Measurements from ENCODE around the gene LRRC38. TPM values are rescaled to one million over a fixed set of nuclear protein-coding genes. Genes with fewer than 3 reads are reported as not detected.

LRRC38 gene
- total and polyA plus RNA-seq, 2 of the 13 experiments (the other 11 are each of a cell fraction or from before 2014, with no cell fraction given) = not detected

DNA sequence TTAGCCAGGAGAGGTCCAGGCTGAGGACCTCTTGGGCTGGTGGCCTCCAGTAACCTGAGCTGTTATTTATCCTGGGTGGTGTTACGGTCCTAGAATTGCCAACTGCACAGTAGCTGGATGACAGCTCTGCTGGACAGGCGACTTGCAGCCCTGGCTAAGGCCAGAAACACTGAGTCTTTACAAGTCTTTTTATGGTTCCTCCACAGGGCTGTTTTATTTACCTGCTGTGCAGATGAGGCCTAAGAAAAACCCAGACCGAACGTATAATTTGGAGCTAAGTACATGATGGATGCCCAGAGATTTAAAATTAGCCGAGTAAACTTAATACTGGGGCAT, 30.4 kb upstream of the LRRC38 start:
- Histone ChIP-seq H3K4me1 (ENCODE audit: insufficient read depth, low read length) (no peaks in the 10 kb centered on the region), H3K9me3 (ENCODE audit: low read length) (no peaks in the 10 kb centered on the region), H3K36me3 (replicated peaks in 1 of 2; ENCODE audit: control insufficient read depth in 1 of 2, insufficient read depth in 2 of 2, low read length in 2 of 2) (no peaks in the 10 kb centered on the region), H3K79me2 (ENCODE audit: insufficient read depth, low read length) (no peaks in the 10 kb centered on the region), H2AFZ (ENCODE audit: low read length) (no peak overlapping the region), H3K4me3 (replicated peaks in 1 of 3; ENCODE audit: insufficient read depth in 1 of 3, low read depth in 2 of 3, low read length in 3 of 3) (no peak overlapping the region), H3K9ac (ENCODE audit: insufficient read depth, low read depth, low read length) (no peak overlapping the region), H4K20me1 (ENCODE audit: insufficient read depth, low read length) (no peaks in the 10 kb centered on the region), H3K27me3 (ENCODE audit: control insufficient read depth in 1 of 2, insufficient read depth in 2 of 2, low read length in 2 of 2) (peaks cover 1 to 7% of the 10 kb centered on the region in 2 experiments; a peak in 4 of 5 replicates), H3K27ac (ENCODE audit: extremely low read length, insufficient read depth, low read length) (no peak overlapping the region), H3K4me2 (ENCODE audit: low read depth, low read length) (no peak overlapping the region)
- TF ChIP-seq, protein P1, sequence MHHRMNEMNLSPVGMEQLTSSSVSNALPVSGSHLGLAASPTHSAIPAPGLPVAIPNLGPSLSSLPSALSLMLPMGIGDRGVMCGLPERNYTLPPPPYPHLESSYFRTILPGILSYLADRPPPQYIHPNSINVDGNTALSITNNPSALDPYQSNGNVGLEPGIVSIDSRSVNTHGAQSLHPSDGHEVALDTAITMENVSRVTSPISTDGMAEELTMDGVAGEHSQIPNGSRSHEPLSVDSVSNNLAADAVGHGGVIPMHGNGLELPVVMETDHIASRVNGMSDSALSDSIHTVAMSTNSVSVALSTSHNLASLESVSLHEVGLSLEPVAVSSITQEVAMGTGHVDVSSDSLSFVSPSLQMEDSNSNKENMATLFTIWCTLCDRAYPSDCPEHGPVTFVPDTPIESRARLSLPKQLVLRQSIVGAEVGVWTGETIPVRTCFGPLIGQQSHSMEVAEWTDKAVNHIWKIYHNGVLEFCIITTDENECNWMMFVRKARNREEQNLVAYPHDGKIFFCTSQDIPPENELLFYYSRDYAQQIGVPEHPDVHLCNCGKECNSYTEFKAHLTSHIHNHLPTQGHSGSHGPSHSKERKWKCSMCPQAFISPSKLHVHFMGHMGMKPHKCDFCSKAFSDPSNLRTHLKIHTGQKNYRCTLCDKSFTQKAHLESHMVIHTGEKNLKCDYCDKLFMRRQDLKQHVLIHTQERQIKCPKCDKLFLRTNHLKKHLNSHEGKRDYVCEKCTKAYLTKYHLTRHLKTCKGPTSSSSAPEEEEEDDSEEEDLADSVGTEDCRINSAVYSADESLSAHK (CRISPR knock-in tag; IDR thresholded peaks at IDR 0.05; ENCODE audit: borderline replicate concordance) = no peak
- TF ChIP-seq ZNF367 (CRISPR knock-in tag; IDR thresholded peaks at IDR 0.05; ENCODE audit: borderline replicate concordance) (no peak), KLF15 (CRISPR knock-in tag; IDR thresholded peaks at IDR 0.05; ENCODE audit: borderline replicate concordance) (no peak), HOXA9 (CRISPR knock-in tag; IDR thresholded peaks at IDR 0.05; ENCODE audit: borderline replicate concordance) (no peak), ZMAT3 (CRISPR knock-in tag; conservative IDR thresholded peaks at IDR 0.05) (no peak), CBX5 (CRISPR knock-in tag; IDR thresholded peaks at IDR 0.05; ENCODE audit: borderline replicate concordance) (no peak), HNF4G (IDR thresholded peaks at IDR 0.05; ENCODE audit: borderline replicate concordance, low read depth, low read length) (no peak), HNF4G (CRISPR knock-in tag; IDR thresholded peaks at IDR 0.05; ENCODE audit: borderline replicate concordance, low read depth) (no peak), ZNF10 (CRISPR knock-in tag; IDR thresholded peaks at IDR 0.05; ENCODE audit: borderline replicate concordance, low read depth) (no peak), DNMT3B (CRISPR knock-in tag; conservative IDR thresholded peaks at IDR 0.05) (no peak), ZBTB7A (CRISPR knock-in tag; IDR thresholded peaks at IDR 0.05) (no peak)
- DNase-seq (ENCODE audit: low spot score) = no peak
- ATAC-seq = no peak
- 11% methylated on average over 5 of the region's 5 CpGs for WGBS (ENCODE audit: low lambda C conversion rate)
- FAIRE-seq = no peak
- in situ Hi-C loops (cut with HindIII; ENCODE audit: extremely low pct_ligation_motif_present, low pct_unique_long_range_greater_than_20kb) = no loop called here
- intact Hi-C loops (cut with micrococcal nuclease; ENCODE audit: unreplicated experiment) = no loop called here
- POLR2A ChIA-PET = no interaction called here
- no TSS peak for BruUV-seq (replicated peaks)
- CTCF ChIA-PET (ENCODE audit: low intra/inter-chr PET ratio, low total read pairs) = no interaction called here

Data from HepG2 (cell line).